PC-9 (cell line): ENCODE measurements around the gene TPI1.

Experiments used
- EZH2 ChIP-seq: fragments of 200-600 bp; sonication (generic); IDR thresholded peaks from 2 replicates; pipeline ENCODE4 v1.8.0; 2017; ENCODE audit warnings: antibody characterized with exemption, low read depth
- TF ChIP-seq, protein P1 (sequence below): fragments of 200-600 bp; sonication (generic); conservative IDR thresholded peaks from 2 replicates; pipeline ENCODE4 v1.6.1; 2017; ENCODE audit warnings: mixed run types, antibody characterized with exemption, mild to moderate bottlenecking, moderate library complexity

- TF ChIP-seq, protein P1, sequence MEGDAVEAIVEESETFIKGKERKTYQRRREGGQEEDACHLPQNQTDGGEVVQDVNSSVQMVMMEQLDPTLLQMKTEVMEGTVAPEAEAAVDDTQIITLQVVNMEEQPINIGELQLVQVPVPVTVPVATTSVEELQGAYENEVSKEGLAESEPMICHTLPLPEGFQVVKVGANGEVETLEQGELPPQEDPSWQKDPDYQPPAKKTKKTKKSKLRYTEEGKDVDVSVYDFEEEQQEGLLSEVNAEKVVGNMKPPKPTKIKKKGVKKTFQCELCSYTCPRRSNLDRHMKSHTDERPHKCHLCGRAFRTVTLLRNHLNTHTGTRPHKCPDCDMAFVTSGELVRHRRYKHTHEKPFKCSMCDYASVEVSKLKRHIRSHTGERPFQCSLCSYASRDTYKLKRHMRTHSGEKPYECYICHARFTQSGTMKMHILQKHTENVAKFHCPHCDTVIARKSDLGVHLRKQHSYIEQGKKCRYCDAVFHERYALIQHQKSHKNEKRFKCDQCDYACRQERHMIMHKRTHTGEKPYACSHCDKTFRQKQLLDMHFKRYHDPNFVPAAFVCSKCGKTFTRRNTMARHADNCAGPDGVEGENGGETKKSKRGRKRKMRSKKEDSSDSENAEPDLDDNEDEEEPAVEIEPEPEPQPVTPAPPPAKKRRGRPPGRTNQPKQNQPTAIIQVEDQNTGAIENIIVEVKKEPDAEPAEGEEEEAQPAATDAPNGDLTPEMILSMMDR, result no peak
- TF ChIP-seq EZH2, result no peak
These were observed 15.2 kb upstream of the TPI1 start, which contains the start of gene USP5 for GRCh38 chr12:6851921-6852650.
